ENCODE results near the gene MAP3K3.

MAP3K3 gene

GRCh38 chr17:63629627-63630026 is 7.4 kb downstream of the MAP3K3 start:
- peaks cover 1% of the 10 kb centered on the region for H3K4me1 ChIP-seq (ENCODE audit: control insufficient read depth, insufficient read depth, low read depth, low read length)
- no peak overlapping the region for H4K8ac ChIP-seq (ENCODE audit: low read length)
- no peak for DNase-seq
- no CpG with 5 or more reads among the region's 1 CpG for WGBS
- H2BK12ac ChIP-seq (ENCODE audit: low read length in 2 of 2) = no peak overlapping the region
- H3K27ac ChIP-seq (ENCODE audit: low read length, poor library complexity, severe bottlenecking) = no peak overlapping the region
- H4K91ac ChIP-seq (ENCODE audit: low read length) = no peak overlapping the region
- no peak overlapping the region for H3K23ac ChIP-seq (ENCODE audit: low read length in 2 of 2)
- H3K4ac ChIP-seq (ENCODE audit: low read depth in 1 of 2, low read length in 2 of 2) = no peak overlapping the region
- no peaks in the 10 kb centered on the region for H3K9me3 ChIP-seq (ENCODE audit: control insufficient read depth, low read length)
- no peak overlapping the region for H2BK15ac ChIP-seq (ENCODE audit: low read depth, poor library complexity, severe bottlenecking)
- H2AFZ ChIP-seq (ENCODE audit: low read depth, low read length) = no peak overlapping the region
- no peak overlapping the region for H2BK120ac ChIP-seq (ENCODE audit: low read depth, low read length)
- H3K27me3 ChIP-seq (ENCODE audit: control insufficient read depth in 1 of 2, insufficient read depth in 1 of 2, low read length in 2 of 2) = no peaks in the 10 kb centered on the region
- no peak overlapping the region for H3K4me3 ChIP-seq (ENCODE audit: insufficient read depth in 1 of 2, low read depth in 1 of 2, low read length in 2 of 2)
- peaks cover 0 to 28% of the 10 kb centered on the region in 2 experiments for H3K36me3 ChIP-seq (ENCODE audit: control insufficient read depth in 1 of 2, insufficient read depth in 2 of 2, low read depth in 1 of 2, low read length in 2 of 2)
- peaks cover 13% of the 10 kb centered on the region for H3K79me1 ChIP-seq (replicated peaks; ENCODE audit: low read length, poor library complexity, severe bottlenecking)
- no peak overlapping the region for H3K4me2 ChIP-seq (ENCODE audit: low read length, poor library complexity, severe bottlenecking)
- H3K18ac ChIP-seq (ENCODE audit: low read depth in 1 of 2, low read length in 2 of 2) = no peak overlapping the region
- no peak overlapping the region for H2BK5ac ChIP-seq (ENCODE audit: low read depth, low read length, poor library complexity, severe bottlenecking)
- no peak overlapping the region for H3K9ac ChIP-seq (ENCODE audit: low read length)
- H3K14ac ChIP-seq (ENCODE audit: low read length in 2 of 2) = no peak overlapping the region
- H2AK5ac ChIP-seq (ENCODE audit: low read length, severe bottlenecking) = no peak overlapping the region

- Histone ChIP-seq H3K9ac (ENCODE audit: low read length) (no peak overlapping the region), H2BK15ac (ENCODE audit: low read depth, poor library complexity, severe bottlenecking) (no peak overlapping the region), H3K79me1 (replicated peaks; ENCODE audit: low read length, poor library complexity, severe bottlenecking) (peaks cover 15% of the 10 kb centered on the region), H3K18ac (ENCODE audit: low read depth in 1 of 2, low read length in 2 of 2) (no peak overlapping the region), H3K23ac (ENCODE audit: low read length in 2 of 2) (no peak overlapping the region), H3K4ac (ENCODE audit: low read depth in 1 of 2, low read length in 2 of 2) (no peak overlapping the region), H3K4me1 (ENCODE audit: control insufficient read depth, insufficient read depth, low read depth, low read length) (peaks cover 1% of the 10 kb centered on the region), H2AFZ (ENCODE audit: low read depth, low read length) (no peak overlapping the region), H2BK120ac (ENCODE audit: low read depth, low read length) (no peak overlapping the region), H3K14ac (ENCODE audit: low read length in 2 of 2) (no peak overlapping the region), H4K91ac (ENCODE audit: low read length) (no peak overlapping the region), H2BK12ac (ENCODE audit: low read length in 2 of 2) (no peak overlapping the region), H3K36me3 (ENCODE audit: control insufficient read depth in 1 of 2, insufficient read depth in 2 of 2, low read depth in 1 of 2, low read length in 2 of 2) (peaks cover 0 to 42% of the 10 kb centered on the region in 2 experiments), H3K9me3 (ENCODE audit: control insufficient read depth, low read length) (no peaks in the 10 kb centered on the region), H4K8ac (ENCODE audit: low read length) (no peak overlapping the region), H3K27ac (ENCODE audit: low read length, poor library complexity, severe bottlenecking) (no peak overlapping the region), H3K27me3 (ENCODE audit: control insufficient read depth in 1 of 2, insufficient read depth in 1 of 2, low read length in 2 of 2) (no peaks in the 10 kb centered on the region), H2BK5ac (ENCODE audit: low read depth, low read length, poor library complexity, severe bottlenecking) (no peak overlapping the region), H3K4me2 (ENCODE audit: low read length, poor library complexity, severe bottlenecking) (no peak overlapping the region), H2AK5ac (ENCODE audit: low read length, severe bottlenecking) (no peak overlapping the region), H3K4me3 (ENCODE audit: insufficient read depth in 1 of 2, low read depth in 1 of 2, low read length in 2 of 2) (no peak overlapping the region)
- no peak for DNase-seq
- WGBS = 98% methylated on average over 2 of the region's 3 CpGs
Observed at GRCh38 chr17:63631062-63631461, 8.8 kb downstream of the MAP3K3 start.

GRCh38 chr17:63631626-63632025 is 9.4 kb downstream of the MAP3K3 start:
- Histone ChIP-seq H3K27me3 (ENCODE audit: control insufficient read depth in 1 of 2, insufficient read depth in 1 of 2, low read length in 2 of 2) (no peaks in the 10 kb centered on the region), H3K23ac (ENCODE audit: low read length in 2 of 2) (no peak overlapping the region), H3K79me1 (replicated peaks; ENCODE audit: low read length, poor library complexity, severe bottlenecking) (peaks cover 15% of the 10 kb centered on the region), H2AK5ac (ENCODE audit: low read length, severe bottlenecking) (no peak overlapping the region), H3K4me1 (ENCODE audit: control insufficient read depth, insufficient read depth, low read depth, low read length) (peaks cover 1% of the 10 kb centered on the region), H4K91ac (ENCODE audit: low read length) (no peak overlapping the region), H3K14ac (ENCODE audit: low read length in 2 of 2) (no peak overlapping the region), H3K4me3 (ENCODE audit: insufficient read depth in 1 of 2, low read depth in 1 of 2, low read length in 2 of 2) (no peak overlapping the region), H3K9ac (ENCODE audit: low read length) (no peak overlapping the region), H3K4me2 (ENCODE audit: low read length, poor library complexity, severe bottlenecking) (no peak overlapping the region), H3K27ac (ENCODE audit: low read length, poor library complexity, severe bottlenecking) (no peak overlapping the region), H3K4ac (ENCODE audit: low read depth in 1 of 2, low read length in 2 of 2) (no peak overlapping the region), H3K36me3 (ENCODE audit: control insufficient read depth in 1 of 2, insufficient read depth in 2 of 2, low read depth in 1 of 2, low read length in 2 of 2) (peaks cover 3 to 48% of the 10 kb centered on the region in 2 experiments), H4K8ac (ENCODE audit: low read length) (no peak overlapping the region), H3K18ac (ENCODE audit: low read depth in 1 of 2, low read length in 2 of 2) (no peak overlapping the region), H2BK5ac (ENCODE audit: low read depth, low read length, poor library complexity, severe bottlenecking) (no peak overlapping the region), H2AFZ (ENCODE audit: low read depth, low read length) (no peak overlapping the region), H2BK12ac (ENCODE audit: low read length in 2 of 2) (no peak overlapping the region), H2BK15ac (ENCODE audit: low read depth, poor library complexity, severe bottlenecking) (no peak overlapping the region), H2BK120ac (ENCODE audit: low read depth, low read length) (no peak overlapping the region), H3K9me3 (ENCODE audit: control insufficient read depth, low read length) (no peaks in the 10 kb centered on the region)
- 100% methylated on average over 1 of the region's 1 CpG for WGBS
- DNase-seq = no peak

GRCh38 chr17:63633742-63634141 is 11.5 kb downstream of the MAP3K3 start:
- Histone ChIP-seq H2BK5ac (ENCODE audit: low read depth, low read length, poor library complexity, severe bottlenecking) (no peak overlapping the region), H2AK5ac (ENCODE audit: low read length, severe bottlenecking) (no peak overlapping the region), H3K36me3 (ENCODE audit: control insufficient read depth in 1 of 2, insufficient read depth in 2 of 2, low read depth in 1 of 2, low read length in 2 of 2) (peaks cover 7 to 66% of the 10 kb centered on the region in 2 experiments), H4K91ac (ENCODE audit: low read length) (no peak overlapping the region), H2AFZ (ENCODE audit: low read depth, low read length) (no peak overlapping the region), H3K14ac (ENCODE audit: low read length in 2 of 2) (no peak overlapping the region), H2BK15ac (ENCODE audit: low read depth, poor library complexity, severe bottlenecking) (no peak overlapping the region), H3K9me3 (ENCODE audit: control insufficient read depth, low read length) (no peaks in the 10 kb centered on the region), H3K9ac (ENCODE audit: low read length) (no peak overlapping the region), H3K79me1 (replicated peaks; ENCODE audit: low read length, poor library complexity, severe bottlenecking) (peaks cover 13% of the 10 kb centered on the region), H3K4me3 (ENCODE audit: insufficient read depth in 1 of 2, low read depth in 1 of 2, low read length in 2 of 2) (no peak overlapping the region), H3K27ac (ENCODE audit: low read length, poor library complexity, severe bottlenecking) (no peak overlapping the region), H4K8ac (ENCODE audit: low read length) (no peak overlapping the region), H2BK12ac (ENCODE audit: low read length in 2 of 2) (no peak overlapping the region), H3K18ac (ENCODE audit: low read depth in 1 of 2, low read length in 2 of 2) (no peak overlapping the region), H3K4ac (ENCODE audit: low read depth in 1 of 2, low read length in 2 of 2) (no peak overlapping the region), H3K4me1 (ENCODE audit: control insufficient read depth, insufficient read depth, low read depth, low read length) (peaks cover 3% of the 10 kb centered on the region), H3K23ac (ENCODE audit: low read length in 2 of 2) (no peak overlapping the region), H2BK120ac (ENCODE audit: low read depth, low read length) (no peak overlapping the region), H3K4me2 (ENCODE audit: low read length, poor library complexity, severe bottlenecking) (no peak overlapping the region), H3K27me3 (ENCODE audit: control insufficient read depth in 1 of 2, insufficient read depth in 1 of 2, low read length in 2 of 2) (no peaks in the 10 kb centered on the region)
- DNase-seq = no peak

Data from mesenchymal stem cell (in vitro differentiated cells and primary cell).